Measurements from ENCODE around the gene SMIM26.
A peak's percentile ranks its signal among the peaks of the same experiment; 100 is the strongest.
"Not testable (repeated sequence)": the region's sequence is repeated elsewhere in the genome, so short reads cannot be mapped to it uniquely, and the experiment has no call there.

SMIM26 gene

GRCh38 chr20:18566892-18567738 is at the start of gene SMIM26:
Gene SMIM26, plus strand, starts transcription at chr20:18567432. Its CDS starts 47 bp downstream, at chr20:18567479.
- DNase-seq (ENCODE audit: low spot score): peak; percentile 93

- DNase-seq (ENCODE audit: low spot score): not testable (repeated sequence)
These were observed 45.2 kb upstream of the SMIM26 start for GRCh38 chr20:18522066-18522465.

- no peak for DNase-seq (ENCODE audit: low spot score)
These were observed 44.2 kb upstream of the SMIM26 start for GRCh38 chr20:18523066-18523465.

DNA sequence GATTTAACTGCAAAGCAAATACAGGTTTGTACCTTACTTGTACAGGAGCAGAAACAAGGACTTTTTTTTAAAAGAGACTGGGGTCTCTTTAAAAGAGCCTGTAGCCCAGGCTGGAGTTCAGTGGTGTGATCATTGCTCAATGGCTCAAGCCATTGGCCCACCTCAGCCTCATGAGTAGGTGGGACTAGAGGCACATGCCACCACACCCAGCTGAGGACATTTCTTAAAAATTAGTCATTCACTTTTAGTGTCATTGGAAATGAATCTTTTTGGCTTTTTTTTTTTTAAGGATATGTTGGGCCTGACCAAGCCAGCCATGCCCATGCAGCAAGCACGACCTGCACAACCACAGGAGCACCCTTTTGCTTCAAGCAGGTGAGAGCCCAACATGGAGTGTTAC is 42.6 kb upstream of the SMIM26 start:
- DNase-seq (ENCODE audit: low spot score): no peak

GRCh38 chr20:18526761-18527160 is 40.5 kb upstream of the SMIM26 start:
- not testable (repeated sequence) for DNase-seq (ENCODE audit: low spot score)

DNA sequence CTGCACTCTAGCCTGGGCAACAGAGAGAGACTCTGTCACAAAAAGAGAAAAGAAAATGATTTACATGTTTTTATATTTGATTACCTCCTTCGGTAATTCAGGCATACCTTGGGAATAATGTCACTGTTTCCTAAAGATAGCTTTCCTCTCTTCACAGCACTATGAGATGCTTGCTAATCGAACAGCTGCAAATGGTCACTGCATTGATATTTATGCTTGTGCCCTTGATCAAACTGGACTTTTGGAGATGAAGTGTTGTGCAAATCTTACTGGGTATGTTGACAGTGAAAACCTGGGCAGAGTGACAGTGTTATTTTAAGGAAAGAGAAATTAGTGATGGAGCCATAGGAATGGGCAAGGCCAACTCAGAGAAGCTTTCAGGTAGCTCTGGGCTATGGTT is 39.9 kb upstream of the SMIM26 start:
- DNase-seq (ENCODE audit: low spot score): no peak

- DNase-seq (ENCODE audit: low spot score): no peak
These were observed 39.4 kb upstream of the SMIM26 start for GRCh38 chr20:18527836-18528235.

- no peak for DNase-seq (ENCODE audit: low spot score)
These were observed 38.2 kb upstream of the SMIM26 start for GRCh38 chr20:18529041-18529440.

- no peak for DNase-seq (ENCODE audit: low spot score)
These were observed 34.6 kb upstream of the SMIM26 start for GRCh38 chr20:18532626-18533025.

DNA sequence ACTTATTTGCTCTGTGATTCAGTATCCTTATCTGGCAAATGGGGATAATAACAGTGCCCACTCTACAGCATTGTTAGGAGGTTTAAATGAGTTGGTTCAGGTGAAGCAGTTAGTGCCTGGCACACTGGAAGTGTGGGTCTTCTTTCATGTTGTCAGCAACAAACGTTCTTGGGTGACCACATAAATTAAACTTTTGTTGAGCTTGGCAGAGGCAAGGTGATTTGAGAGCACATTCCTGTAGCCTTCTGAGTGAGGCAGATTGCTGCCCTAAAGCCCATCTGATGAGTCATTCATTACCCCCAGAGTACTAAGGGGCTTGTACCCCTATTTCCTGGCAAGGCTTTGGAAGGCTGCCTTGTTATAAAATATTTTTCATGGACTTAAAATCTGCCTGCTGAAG is 33.7 kb upstream of the SMIM26 start:
- no peak for DNase-seq (ENCODE audit: low spot score)

DNA sequence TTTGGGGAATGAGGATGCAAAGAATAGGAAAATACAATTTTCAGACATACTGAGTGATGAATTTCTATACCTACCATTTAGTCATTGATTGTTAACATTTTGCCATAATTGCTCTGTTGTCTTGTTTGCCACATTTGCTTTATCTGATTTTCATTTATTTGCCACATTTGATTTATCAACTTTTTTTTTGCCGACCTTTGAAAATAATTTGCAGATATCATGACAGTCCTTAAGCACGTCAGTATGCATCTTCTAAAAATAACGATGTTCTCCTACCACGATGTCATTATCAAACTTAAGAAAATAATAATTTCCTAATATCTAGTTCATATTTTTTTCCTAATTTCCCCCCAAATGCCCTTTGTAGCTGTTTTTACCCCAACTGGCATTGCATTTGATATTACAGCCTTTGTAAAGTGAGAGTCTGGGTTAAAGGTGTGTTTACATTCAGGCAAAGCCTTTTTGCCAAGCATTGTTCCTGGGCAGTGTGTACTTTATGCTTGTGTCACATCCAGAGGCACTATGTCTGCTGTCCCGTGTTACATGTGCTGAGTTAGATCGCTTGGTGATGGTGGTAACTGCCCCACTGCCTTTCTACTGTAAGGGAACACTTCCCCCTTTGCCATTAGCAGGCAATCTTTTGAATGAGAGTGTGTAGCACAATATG is 33.1 kb upstream of the SMIM26 start:
- DNase-seq (ENCODE audit: low spot score): no peak

- no peak for DNase-seq (ENCODE audit: low spot score)
These were observed 29.6 kb upstream of the SMIM26 start for GRCh38 chr20:18537651-18538050.

DNA sequence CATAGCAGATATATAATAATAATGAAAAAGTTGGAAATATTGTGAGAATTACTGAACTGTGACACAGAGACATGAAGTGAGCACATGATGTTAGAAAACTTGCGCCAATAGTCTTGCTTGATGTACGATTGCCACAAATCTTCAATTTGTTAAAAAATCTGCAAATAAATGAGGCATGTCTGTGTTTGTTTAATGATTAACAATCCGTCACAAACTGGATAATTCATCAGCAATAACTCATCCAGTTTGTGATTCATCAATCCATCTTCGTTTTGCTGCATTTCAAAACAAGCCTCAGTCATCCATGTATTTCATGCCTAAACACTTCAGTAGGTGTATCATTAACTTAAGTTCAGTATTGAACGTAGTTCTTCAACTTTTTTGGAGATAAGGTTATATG is 25.5 kb upstream of the SMIM26 start:
- DNase-seq (ENCODE audit: low spot score): no peak

GRCh38 chr20:18543216-18543615 is 24.0 kb upstream of the SMIM26 start:
- no peak for DNase-seq (ENCODE audit: low spot score)

GRCh38 chr20:18543932-18544331 is 23.3 kb upstream of the SMIM26 start:
- DNase-seq (ENCODE audit: low spot score): no peak

- DNase-seq (ENCODE audit: low spot score): no peak
These were observed 21.7 kb upstream of the SMIM26 start for GRCh38 chr20:18545566-18545965.

GRCh38 chr20:18548465-18548864 is 18.8 kb upstream of the SMIM26 start:
- DNase-seq (ENCODE audit: low spot score): no peak

DNA sequence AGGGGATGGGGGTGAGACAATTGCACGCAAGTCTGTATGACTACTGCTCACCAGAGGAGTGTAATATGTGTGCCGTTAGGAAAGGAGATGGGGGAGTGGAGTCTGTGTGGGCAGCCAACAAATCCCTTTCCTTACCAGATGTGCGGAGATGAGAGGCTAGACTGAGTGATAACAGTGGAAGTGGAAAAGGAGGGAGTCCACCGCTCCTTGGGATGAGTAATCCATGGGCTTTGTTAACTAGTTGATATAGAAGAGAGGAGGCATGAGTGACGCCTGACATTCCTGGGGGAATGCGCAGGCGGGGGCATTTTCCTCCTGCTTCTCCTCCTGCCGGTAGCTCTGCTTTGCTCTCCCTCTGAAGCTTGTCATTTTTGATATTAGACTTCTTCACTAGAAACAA is 13.5 kb upstream of the SMIM26 start:
- no peak for DNase-seq (ENCODE audit: low spot score)

- DNase-seq (ENCODE audit: low spot score): peak; percentile 13
These were observed 483 bp downstream of the SMIM26 start for GRCh38 chr20:18567739-18568091.

DNA sequence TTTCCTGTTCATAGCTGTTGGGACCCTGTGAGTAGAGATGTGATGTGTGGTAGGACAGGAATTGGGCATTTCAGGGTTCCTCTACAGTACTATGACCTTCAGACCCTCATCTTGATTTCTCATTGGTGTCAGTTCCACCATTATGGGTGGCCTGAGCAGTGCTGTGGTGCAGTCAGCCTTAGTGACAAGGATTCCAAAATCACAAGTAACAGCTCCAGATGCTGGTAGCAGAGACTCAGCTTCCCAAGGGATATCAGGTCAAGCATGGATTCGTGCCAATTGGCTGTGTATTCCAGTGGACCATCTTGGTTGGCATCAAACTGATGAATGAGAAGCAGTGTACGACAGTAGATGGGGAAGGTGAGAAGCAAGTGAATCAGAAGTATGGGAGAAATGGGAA is 3.8 kb downstream of the SMIM26 start:
- no peak for DNase-seq (ENCODE audit: low spot score)

DNA sequence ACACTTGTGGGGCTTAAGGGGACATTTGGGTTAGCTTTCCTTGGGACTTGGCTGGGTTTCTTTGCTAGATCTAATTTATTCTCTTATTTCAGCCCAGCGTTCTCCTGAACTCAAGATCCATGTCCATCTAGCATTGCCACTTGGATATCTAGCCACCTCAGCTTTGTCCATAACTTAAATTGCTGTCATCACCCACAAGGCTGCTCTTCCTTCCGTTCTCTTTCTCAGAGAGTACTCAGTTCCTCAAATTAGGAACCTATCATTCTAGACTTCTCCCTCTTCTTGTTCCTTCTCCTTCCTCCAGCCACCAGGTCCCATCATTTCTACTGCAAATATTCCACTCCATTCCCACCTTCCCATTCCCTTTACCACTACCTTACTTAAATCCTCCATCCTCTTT is 4.3 kb downstream of the SMIM26 start:
- DNase-seq (ENCODE audit: low spot score): no peak

GRCh38 chr20:18577942-18578341 is 10.7 kb downstream of the SMIM26 start:
- no peak for DNase-seq (ENCODE audit: low spot score)

GRCh38 chr20:18578581-18578980 is 11.3 kb downstream of the SMIM26 start:
- DNase-seq (ENCODE audit: low spot score): no peak

- DNase-seq (ENCODE audit: low spot score): no peak
These were observed 12.8 kb downstream of the SMIM26 start for GRCh38 chr20:18580012-18580411.

Data from LoVo (cell line).